SKM-1 treated with dmso at 0.1 percent for 144 hours (cell line): ENCODE results near the gene FOXI3.
"Not testable (repeated sequence)": the region's sequence is repeated elsewhere in the genome, so short reads cannot be mapped to it uniquely, and the experiment has no call there.

ENCODE experiments used
- DNase-seq: peaks from one replicate; lab custom pipeline; 2025; ENCODE audit not compliant: unreplicated experiment; lab: John Stamatoyannopoulos, UW

FOXI3 gene

GRCh38 chr2:88442473-88442872, 10.0 kb downstream of the FOXI3 start:
- DNase-seq, result no peak

- no peak for DNase-seq
These were observed 10.4 kb downstream of the FOXI3 start for GRCh38 chr2:88442061-88442460.

- no peak for DNase-seq
These were observed 15.5 kb downstream of the FOXI3 start for GRCh38 chr2:88437010-88437409.

GRCh38 chr2:88429929-88430328, 22.6 kb downstream of the FOXI3 start:
- no peak for DNase-seq

GRCh38 chr2:88423733-88424132, 28.8 kb downstream of the FOXI3 start:
- DNase-seq, result no peak

GRCh38 chr2:88419051-88419450, 33.4 kb downstream of the FOXI3 start:
- not testable (repeated sequence) for DNase-seq

GRCh38 chr2:88416016-88416663, 36.4 kb downstream of the FOXI3 start:
- no peak for DNase-seq

GRCh38 chr2:88408870-88409269, 43.6 kb downstream of the FOXI3 start:
- DNase-seq, result not testable (repeated sequence)

GRCh38 chr2:88400037-88400767, 52.3 kb downstream of the FOXI3 start:
- no peak for DNase-seq

GRCh38 chr2:88398180-88398579, 54.3 kb downstream of the FOXI3 start:
- no peak for DNase-seq
